Mononuclear cell (primary cell): Measurements from ENCODE around the gene ATG2A. TPM values are rescaled to one million over a fixed set of nuclear protein-coding genes. Genes with fewer than 3 reads are reported as not detected.

Source experiments
- H3K27me3 ChIP-seq: 2 replicates; pipeline ENCODE4 v1.6.0; 2011; ENCODE audit warnings: low read length, control low read depth; ENCODE audit not compliant: insufficient read depth
- H3K4me1 ChIP-seq: 2 replicates; pipeline ENCODE4 v1.5.1; 2011; ENCODE audit warnings: mild to moderate bottlenecking, low read length, control low read depth; ENCODE audit not compliant: insufficient read depth
- H3K4me3 ChIP-seq: 2 replicates; pipeline ENCODE4 v1.5.1; 2011; ENCODE audit warnings: mild to moderate bottlenecking, low read length, moderate library complexity
- H3K9me3 ChIP-seq: 2 replicates; pipeline ENCODE4 v1.5.1; 2011; ENCODE audit warnings: low read depth, mild to moderate bottlenecking, control low read depth, low read length
- total RNA-seq: library from RNA; depleted of rRNA; stranded (reverse); fragments of >200 nt; gene quantifications from one replicate; pipeline ENCODE4 v1.2.3, GENCODE V29; 2012

ATG2A gene
- total RNA-seq, 1 donor = 80.2 TPM

DNA sequence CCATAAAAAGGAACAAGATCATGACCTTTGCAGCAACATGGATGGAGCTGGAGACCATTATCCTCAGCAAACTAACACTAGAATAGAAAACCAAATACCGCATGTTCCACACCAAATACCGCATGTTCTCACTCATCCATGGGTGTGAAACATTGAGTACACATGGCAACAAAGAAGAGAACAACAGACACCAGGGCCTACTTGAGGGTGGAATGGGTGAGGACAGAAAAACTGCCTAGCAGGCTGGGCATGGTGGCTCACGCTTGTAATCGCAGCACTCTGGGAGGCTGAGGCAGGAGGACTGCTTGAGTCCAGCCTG is 50.9 kb downstream of the ATG2A start:
- Histone ChIP-seq H3K4me3 (no peak overlapping the region), H3K4me1 (peaks cover 100% of the 10 kb centered on the region), H3K27me3 (no peaks in the 10 kb centered on the region), H3K9me3 (no peaks in the 10 kb centered on the region)

DNA sequence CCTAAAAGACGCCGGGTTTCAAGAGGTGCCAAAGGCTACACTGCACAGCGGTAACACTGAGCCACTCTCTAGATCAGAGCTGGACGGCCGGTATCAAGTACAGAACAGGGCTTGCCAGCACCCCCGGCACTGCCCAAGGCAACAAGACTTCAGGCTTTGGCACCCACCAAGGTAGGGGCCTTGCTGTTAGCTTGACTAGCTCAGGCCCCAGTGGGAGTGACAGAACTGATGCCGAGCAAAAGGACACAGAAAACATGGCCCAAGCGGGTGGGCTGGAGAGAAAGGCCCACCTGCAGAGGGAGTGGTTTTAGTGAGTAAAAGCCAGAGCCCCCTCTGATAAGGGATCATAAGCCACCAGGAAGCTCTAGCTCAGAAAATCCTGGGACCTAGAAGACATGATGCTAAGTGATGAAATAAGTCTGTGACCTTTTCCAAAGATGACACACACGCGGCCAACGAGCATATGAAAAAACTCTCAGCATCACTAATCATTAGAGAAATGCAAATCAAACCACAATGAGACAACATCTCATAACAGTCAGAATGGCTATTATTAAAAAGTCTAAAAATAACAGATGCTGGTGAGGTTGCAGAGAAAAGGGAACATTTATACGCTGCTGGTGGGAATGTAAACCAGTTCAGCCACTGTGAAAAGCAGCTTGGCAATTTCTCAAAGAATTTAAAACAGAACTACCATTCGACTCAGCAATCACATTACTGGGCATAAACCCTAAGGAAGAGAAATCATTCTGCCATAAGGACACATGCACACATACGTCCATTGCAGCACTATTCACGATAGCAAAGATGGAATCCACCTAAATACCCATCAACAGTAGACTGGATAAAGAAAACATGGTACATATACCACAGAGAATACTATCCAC is 51.5 kb downstream of the ATG2A start:
- Histone ChIP-seq H3K4me3 (no peak overlapping the region), H3K9me3 (no peaks in the 10 kb centered on the region), H3K4me1 (peaks cover 100% of the 10 kb centered on the region)

DNA sequence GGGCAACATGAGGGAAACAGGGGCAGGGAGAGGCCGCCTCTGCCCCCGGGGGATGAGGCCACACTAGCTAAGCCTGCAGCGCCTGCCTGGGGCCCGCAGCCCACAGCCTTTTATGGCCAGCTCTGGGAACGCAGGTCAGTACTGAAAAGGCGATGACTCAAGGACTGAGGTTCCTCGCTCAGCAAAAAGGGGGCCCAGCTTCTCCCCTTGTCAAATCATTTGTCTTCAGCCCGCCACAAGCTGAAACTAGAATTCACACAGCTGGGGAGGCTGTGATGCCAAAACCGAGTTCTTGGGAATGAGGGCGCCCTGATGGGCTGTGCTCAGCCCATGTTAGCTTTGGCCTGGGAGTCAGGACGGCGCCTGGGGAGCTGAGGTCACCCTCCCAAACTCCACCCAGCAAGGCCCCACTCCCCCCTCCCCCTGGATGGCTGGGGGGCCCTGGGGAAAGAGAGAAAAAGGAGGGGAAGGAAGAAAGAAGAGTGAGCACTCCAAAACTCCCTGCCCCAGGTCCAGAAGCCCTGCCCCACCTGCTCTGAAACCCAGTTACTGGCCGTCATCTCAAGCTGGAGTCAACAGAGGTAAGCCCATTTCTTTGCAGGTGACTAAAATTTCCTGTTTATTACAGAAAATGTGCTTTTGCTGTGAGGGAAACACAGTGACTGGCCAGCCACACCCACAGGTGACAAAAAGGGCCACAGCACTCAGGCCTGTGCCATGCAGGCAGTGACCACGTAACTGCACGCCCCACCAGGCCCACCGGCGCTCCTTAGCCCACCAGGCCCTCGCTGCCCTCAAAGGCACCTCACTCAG is 52.3 kb downstream of the ATG2A start:
- H3K4me3 ChIP-seq = peak overlapping the region; percentile 5
- no peaks in the 10 kb centered on the region for H3K27me3 ChIP-seq
- peaks cover 100% of the 10 kb centered on the region for H3K4me1 ChIP-seq
- no peaks in the 10 kb centered on the region for H3K9me3 ChIP-seq

More for the DNA sequence above, 51.5 kb downstream of the ATG2A start:
- H3K27me3 ChIP-seq = no peaks in the 10 kb centered on the region

DNA sequence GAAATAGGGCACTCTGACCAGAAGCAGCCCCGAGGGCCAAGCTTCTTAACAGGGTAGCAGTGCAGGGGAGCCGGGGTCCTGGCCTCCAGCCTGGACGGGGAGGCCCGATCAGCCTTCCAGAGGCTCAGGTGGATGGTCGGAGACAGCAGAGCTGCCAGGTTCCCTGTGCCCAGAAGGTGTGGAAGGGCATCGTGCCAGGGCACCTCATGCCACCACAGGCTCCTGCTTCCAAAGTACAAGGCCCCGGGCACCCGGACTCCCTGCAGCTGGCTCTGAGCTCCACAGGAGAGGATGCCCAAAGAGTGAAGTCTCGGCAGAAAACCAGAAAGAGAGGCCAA is 52.9 kb downstream of the ATG2A start:
- Histone ChIP-seq H3K9me3 (no peaks in the 10 kb centered on the region), H3K4me3 (peak overlapping the region; percentile 5), H3K4me1 (peaks cover 100% of the 10 kb centered on the region), H3K27me3 (no peaks in the 10 kb centered on the region)

DNA sequence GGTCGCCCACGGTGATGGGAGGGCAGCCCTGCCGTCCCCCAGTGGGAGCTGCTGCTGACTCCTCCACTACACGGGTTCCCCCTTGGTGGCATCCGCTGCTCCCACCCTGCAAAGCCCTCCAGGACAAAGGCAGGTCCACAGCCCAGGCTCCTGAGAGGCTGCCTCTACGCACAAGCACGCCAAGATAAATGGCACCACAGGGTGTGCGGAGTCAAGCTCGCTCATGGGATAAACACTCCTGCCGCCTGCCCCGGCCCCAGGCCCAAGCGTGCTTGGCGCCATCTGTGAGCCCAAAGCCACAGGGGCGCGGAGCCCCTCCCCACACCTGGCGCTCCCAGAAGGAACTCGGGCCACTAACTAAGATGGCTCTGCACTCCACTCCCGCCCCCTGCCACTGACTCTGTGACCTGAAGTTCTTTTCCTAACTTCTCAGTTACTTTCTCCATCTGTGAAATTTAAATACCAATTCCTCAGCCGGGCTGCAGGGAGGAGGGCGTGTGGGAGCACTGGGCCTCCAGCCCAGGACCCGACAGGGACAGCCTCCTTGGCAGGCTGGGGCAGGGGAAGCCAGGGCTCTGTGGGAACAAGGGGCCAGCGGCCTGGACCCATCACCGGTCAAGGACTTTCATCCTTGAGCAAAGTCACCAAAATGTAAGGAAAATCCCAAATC is 53.5 kb downstream of the ATG2A start:
- no peaks in the 10 kb centered on the region for H3K27me3 ChIP-seq
- H3K9me3 ChIP-seq = no peaks in the 10 kb centered on the region
- H3K4me1 ChIP-seq = peaks cover 100% of the 10 kb centered on the region
- no peak overlapping the region for H3K4me3 ChIP-seq

DNA sequence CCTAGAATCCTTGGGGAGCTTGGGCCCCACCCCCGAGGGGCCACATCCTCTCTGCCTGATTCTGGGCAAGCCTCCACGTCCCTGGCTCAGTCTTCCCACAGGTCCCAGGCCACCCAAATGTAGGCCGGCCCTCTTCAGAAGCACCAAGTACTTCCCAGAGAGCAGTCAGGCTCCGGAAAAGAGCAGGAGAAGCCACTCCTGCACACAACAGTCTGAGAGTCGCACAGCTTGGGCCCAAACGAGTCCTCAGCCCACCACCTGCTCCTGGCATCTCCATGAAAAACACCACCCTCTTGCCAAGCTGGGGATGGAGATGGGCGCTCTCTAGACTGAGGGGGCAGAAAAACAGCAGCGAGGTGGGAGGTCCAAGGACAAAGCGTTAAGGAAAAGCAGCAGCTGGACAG is 54.0 kb downstream of the ATG2A start:
- H3K4me3 ChIP-seq = no peak overlapping the region
- H3K27me3 ChIP-seq = no peaks in the 10 kb centered on the region
- no peaks in the 10 kb centered on the region for H3K9me3 ChIP-seq
- H3K4me1 ChIP-seq = peaks cover 100% of the 10 kb centered on the region

DNA sequence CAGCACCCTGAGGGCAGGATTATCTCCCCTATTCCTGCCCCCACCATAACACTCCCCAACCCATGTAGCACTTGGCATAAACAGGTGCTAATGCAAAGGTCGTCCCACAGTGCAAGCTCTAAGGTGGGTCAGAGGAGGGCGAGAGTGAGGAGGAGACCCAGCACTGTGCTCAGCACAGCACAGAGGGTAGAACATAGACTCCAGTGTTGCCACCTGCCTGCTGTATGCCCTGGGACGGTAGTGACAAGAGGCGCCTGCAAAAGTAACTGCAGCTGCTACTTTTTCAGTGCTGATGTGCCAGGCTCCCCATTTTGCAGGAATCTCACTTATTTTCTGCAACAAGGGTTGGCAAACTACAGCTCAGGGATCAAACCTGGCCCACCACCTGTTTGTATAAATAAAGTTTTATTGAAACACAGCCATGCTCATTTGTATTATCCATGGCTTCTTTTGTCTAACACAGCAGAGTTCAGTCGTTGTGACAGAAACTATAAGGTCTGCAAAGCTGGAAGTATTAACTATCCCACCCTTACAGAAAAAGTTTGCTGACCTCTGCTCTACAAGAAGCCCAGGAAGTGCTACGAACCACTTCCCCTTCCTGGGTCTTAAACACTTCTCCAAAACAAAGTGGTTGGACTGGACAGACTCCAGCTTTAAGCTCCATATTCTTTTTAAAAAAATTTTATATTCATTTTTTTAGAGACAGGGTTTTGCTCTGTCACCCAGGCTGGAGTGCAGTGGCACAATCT is 55.6 kb downstream of the ATG2A start:
- Histone ChIP-seq H3K4me1 (peaks cover 100% of the 10 kb centered on the region), H3K4me3 (no peak overlapping the region), H3K9me3 (no peaks in the 10 kb centered on the region), H3K27me3 (no peaks in the 10 kb centered on the region)

DNA sequence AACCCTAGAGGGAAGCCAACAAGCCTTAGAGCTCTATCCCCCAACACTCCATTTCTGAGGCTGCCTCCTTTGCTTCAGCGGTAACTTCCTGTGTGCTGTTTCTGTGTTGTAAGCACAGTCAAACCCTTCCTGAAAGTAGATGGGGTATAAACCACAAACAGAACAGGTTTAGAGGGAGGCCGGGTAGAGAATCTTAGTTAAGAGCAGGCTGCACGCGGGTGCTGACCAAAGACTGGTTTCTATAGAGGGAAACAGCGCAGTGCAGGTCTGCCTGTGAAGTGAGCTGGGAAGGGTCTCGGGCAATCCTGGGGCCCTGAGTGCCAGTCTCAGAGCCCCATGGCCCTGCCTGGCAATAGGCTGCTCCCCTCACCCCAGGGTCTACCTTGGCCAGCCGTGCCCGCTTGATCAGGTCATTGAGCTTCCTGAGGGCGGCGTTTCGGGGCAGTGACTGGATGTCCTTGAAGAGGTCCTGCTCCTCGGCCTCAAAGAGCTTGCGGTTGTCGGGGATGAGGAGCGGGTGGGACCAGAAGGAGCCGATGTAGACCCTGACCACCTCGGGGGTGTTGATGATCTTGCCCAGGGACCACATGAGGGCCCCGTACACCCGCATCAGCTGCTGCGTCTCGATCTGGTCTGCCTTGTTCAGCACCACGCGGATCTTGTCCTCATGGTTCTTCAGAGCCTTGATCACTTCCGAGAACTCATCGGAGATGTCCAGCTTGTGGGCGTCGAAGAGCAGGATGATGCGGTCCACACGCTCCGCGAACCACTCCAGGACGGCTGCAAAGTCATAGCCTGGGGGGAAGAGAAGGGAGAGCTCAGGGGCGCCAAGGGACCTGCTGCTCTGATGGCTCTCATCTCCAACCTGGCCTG is 57.2 kb downstream of the ATG2A start:
- Histone ChIP-seq H3K9me3 (no peaks in the 10 kb centered on the region), H3K4me3 (no peak overlapping the region), H3K4me1 (peaks cover 100% of the 10 kb centered on the region), H3K27me3 (no peaks in the 10 kb centered on the region)

DNA sequence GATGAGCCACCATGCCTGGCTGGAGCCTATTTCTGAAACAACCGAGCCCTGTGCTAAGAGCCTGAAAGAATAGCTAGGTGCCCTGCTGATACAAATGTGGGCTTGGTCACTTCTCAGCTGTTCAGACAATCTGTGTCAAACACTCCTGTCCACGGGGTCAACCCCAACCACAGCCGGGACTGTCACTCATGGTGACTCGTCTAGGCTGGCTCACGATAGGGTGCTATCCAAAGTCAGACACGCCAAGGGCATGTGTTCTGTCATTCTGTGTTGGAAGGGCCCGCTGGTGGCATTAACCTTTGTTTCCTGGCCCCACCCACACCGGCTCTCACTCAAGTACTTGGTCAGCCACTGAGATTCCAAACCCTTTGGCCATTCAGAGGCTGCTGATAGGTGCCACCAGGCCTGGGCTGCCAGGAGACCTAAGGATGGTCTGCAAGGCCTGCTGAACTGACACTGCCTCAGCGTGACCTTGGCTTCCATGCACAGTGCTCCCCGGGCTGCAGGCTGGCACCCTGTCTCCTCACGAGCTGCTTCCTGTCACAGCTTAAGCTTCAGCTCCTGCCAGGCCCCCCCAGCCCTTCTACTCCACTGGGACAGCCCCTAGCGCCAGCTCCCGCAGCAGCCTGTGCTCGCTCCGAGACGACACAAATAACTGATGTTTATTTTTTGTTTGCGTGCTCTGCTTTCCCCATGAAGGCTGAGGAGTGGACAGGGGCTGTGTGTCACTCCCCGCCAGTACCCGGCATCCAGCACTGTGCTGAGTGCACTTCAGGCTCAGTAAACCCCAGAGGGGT is 58.3 kb downstream of the ATG2A start:
- Histone ChIP-seq H3K4me1 (peaks cover 100% of the 10 kb centered on the region), H3K4me3 (no peak overlapping the region), H3K27me3 (no peaks in the 10 kb centered on the region), H3K9me3 (no peaks in the 10 kb centered on the region)

DNA sequence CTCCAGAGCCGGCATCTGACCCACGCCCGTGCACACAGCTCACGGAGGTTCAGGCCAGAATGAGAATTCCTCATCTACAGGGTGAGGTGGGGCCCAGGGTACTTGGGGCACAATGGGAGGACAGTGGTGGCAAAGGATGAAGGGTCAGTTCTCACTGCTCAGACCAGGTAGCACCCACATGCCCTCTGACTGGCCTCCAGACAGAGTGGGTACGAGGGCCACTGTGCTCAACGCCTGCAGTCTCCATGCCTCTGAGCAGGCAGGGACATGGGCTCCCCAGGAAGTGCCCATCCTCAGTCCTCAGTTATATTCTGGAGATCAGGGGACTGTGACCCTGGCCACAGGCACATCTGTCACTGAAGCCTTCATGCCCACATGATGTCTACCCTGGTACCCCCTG is 59.5 kb downstream of the ATG2A start:
- H3K9me3 ChIP-seq = no peaks in the 10 kb centered on the region
- no peak overlapping the region for H3K4me3 ChIP-seq
- H3K4me1 ChIP-seq = peaks cover 100% of the 10 kb centered on the region
- H3K27me3 ChIP-seq = no peaks in the 10 kb centered on the region

DNA sequence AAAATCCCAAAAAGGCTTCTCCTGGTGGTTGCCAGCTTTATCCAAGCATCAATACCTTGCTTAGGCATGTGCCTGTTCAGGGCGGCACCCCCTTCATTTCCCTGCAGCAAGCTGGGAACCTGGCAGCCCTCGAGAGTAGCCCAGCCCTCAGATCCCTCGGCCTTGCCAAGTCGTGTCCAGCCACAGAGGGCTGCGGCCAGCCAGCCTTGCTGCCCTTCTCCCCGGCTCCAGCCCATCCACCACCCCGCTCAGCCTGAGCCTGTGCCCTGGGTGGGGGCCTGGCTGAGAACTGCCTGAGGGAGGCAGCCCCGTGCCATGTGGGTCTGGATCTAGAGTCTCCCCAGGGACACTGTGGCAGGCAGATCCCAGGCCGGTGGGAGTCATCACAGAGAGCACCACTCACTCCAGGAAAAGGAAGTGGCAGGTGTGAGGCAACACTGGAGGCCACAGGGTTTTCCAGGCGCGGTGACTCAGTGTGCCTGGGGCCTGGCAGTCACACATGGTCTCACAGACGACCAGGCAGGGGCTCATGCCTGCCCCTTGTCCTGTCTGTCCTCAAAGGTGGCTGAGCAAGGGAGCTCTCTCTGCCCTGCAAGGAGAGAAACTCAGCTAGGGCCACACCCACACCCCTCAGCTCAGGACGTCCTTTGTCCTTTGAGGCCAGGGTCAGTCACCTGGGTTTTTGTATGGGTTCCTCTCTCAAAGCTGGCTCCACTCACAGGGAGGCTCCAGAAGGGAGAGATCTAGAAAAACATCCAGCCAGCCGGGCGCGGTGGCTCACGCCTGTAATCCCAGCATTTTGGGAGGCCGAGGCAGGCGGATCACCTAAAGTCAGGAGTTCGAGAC is 60.4 kb downstream of the ATG2A start:
- Histone ChIP-seq H3K4me1 (peaks cover 100% of the 10 kb centered on the region), H3K9me3 (no peaks in the 10 kb centered on the region), H3K27me3 (no peaks in the 10 kb centered on the region), H3K4me3 (no peak overlapping the region)

DNA sequence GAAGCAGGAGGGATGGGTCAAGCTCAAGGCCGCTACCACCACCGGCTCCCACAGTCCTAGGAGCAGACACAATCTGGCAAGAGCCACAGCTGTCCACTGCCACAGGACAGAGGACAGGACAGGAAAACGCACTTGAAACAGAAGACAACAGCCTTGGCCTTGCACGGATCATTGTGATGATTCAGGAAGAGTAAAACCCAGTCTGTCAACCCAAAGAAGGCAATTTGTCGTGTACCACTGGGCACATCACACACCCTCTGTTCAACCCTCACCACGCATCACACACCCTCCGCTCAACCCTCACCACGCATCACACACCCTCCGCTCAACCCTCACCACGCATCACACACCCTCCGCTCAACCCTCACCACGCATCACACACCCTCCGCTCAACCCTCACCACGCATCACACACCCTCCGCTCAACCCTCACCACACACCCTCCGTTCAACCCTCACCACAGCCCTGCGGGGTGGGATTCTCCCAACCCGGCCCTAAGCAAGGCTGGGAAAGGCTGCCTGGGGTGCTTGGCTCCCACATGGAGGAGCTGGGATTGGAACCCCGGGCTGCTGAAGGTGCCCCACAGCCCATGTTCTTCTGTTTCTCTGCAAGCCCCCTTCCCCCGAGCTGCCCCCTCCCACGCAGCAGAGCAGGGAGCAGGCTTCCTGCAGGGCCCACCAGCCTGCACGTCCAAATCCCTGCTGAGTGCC is 61.3 kb downstream of the ATG2A start:
- H3K9me3 ChIP-seq = no peaks in the 10 kb centered on the region
- H3K4me3 ChIP-seq = no peak overlapping the region
- H3K27me3 ChIP-seq = no peaks in the 10 kb centered on the region
- H3K4me1 ChIP-seq = peaks cover 100% of the 10 kb centered on the region
